A673 (cell line): ENCODE measurements around the gene POLA1.

Source experiments
- EZH2 ChIP-seq: fragments of 200-600 bp; sonication (generic); IDR thresholded peaks from 2 replicates; pipeline ENCODE4 v1.6.1; 2017; ENCODE audit warnings: borderline replicate concordance, low read depth, mild to moderate bottlenecking, mixed read lengths, antibody characterized with exemption, low read length; ENCODE audit not compliant: poor library complexity, severe bottlenecking
- TF ChIP-seq, protein P1 (sequence below): fragments of 300-800, 200-600 bp; sonication (generic); conservative IDR thresholded peaks from 2 replicates; pipeline ENCODE4 v1.5.1; 2017; ENCODE audit warnings: low read depth, mild to moderate bottlenecking, antibody characterized with exemption, low read length, moderate library complexity, mixed read lengths

DNA sequence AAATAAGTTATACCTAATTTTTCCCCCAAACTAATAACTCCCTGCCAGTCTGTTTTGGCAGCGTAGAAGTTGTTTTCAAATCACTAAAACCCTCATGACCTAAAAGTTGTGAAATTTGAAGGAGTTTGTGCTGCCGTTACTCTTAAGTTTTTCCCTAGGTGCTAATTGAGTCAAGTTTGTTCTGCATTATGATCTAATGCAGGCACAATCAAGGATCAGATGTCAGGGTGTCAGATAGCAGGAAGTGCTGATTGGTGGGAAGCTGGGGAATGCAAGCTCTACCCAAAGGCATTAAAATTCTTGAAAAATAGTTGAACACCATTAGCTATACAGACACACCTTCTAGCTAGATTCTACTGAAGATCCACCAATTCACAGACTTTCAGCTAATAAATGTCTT lies 270.1 kb downstream of the POLA1 start:
- TF ChIP-seq, protein P1, sequence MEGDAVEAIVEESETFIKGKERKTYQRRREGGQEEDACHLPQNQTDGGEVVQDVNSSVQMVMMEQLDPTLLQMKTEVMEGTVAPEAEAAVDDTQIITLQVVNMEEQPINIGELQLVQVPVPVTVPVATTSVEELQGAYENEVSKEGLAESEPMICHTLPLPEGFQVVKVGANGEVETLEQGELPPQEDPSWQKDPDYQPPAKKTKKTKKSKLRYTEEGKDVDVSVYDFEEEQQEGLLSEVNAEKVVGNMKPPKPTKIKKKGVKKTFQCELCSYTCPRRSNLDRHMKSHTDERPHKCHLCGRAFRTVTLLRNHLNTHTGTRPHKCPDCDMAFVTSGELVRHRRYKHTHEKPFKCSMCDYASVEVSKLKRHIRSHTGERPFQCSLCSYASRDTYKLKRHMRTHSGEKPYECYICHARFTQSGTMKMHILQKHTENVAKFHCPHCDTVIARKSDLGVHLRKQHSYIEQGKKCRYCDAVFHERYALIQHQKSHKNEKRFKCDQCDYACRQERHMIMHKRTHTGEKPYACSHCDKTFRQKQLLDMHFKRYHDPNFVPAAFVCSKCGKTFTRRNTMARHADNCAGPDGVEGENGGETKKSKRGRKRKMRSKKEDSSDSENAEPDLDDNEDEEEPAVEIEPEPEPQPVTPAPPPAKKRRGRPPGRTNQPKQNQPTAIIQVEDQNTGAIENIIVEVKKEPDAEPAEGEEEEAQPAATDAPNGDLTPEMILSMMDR: no peak
- no peak for TF ChIP-seq EZH2
